Mucosa of rectum (tissue), 2 donors: Measurements from ENCODE around the gene SORBS2.

Experiments
- H3K27ac ChIP-seq, 2 donors: one replicate each; pipeline ENCODE4 v1.7.0; 2013; ENCODE audit warnings: inconsistent platforms in 2 of 2, low read depth in 2 of 2, low read length in 2 of 2
- H3K27me3 ChIP-seq, 2 donors: one replicate each; pipeline ENCODE4 v1.7.0; 2013; ENCODE audit warnings: low read length in 2 of 2; ENCODE audit not compliant: control insufficient read depth in 2 of 2, insufficient read depth in 2 of 2
- H3K36me3 ChIP-seq, 2 donors: one replicate each; pipeline ENCODE4 v1.7.0; 2013; ENCODE audit warnings: low read length in 2 of 2; ENCODE audit not compliant: control insufficient read depth in 2 of 2, insufficient read depth in 2 of 2
- H3K4me1 ChIP-seq, 2 donors: one replicate each; pipeline ENCODE4 v1.7.0; 2013; ENCODE audit warnings: low read length in 2 of 2, mild to moderate bottlenecking in 1 of 2; ENCODE audit not compliant: control insufficient read depth in 2 of 2, insufficient read depth in 2 of 2
- H3K4me3 ChIP-seq, 2 donors: one replicate each; pipeline ENCODE4 v1.7.0; 2013; ENCODE audit warnings: low read length in 2 of 2
- H3K9ac ChIP-seq, 2 donors: one replicate each; pipeline ENCODE4 v1.7.0; 2013; ENCODE audit warnings: low read length in 2 of 2, low read depth in 1 of 2, mild to moderate bottlenecking in 1 of 2
- H3K9me3 ChIP-seq, 2 donors: one replicate each; pipeline ENCODE4 v1.7.0; 2013; ENCODE audit warnings: low read length in 2 of 2; ENCODE audit not compliant: control insufficient read depth in 2 of 2
- donor health status: healthy.
- donor health status: Normal muscosa, but diverticular disease.

SORBS2 gene

DNA sequence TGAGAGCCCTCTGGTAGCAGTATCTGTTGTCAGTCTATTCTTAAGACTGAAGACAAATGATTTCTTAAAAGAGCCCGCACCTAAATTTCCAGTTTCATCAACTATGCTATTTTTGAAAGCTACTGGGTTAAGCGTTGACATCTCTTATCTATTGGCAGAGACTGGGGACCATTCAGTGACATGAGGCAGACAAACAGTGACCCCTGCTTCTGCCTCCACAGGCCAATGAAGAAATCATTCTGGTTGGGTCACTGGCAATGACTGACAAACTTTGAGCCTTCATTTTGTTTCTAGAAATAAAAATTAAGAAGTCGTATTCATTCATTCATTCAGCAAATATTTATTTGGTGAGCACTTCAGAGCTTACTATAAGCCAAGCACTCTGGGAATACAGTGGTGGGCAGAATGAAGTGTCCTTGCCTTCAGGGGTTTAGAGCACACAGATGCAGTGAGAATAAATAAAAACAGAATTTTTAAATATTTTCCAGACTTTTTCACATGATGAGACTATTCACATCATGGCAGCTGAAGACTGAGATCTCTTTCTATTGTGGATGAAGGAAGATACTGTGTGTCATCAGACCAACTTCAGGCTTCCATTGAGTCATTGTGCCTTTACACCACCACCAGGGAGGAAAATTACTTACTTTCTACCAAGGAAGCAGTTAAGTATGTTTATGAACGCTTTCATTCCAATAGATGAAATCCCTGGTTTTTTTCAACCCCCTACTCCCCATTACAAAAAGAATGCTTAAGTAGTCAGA, 36.0 kb downstream of the SORBS2 start:
- Histone ChIP-seq H3K9me3 (no peaks in the 10 kb centered on the region), H3K27ac (no peak overlapping the region), H3K4me3 (no peak overlapping the region), H3K36me3 (no peaks in the 10 kb centered on the region), H3K27me3 (no peaks in the 10 kb centered on the region), H3K9ac (no peak overlapping the region), H3K4me1 (peaks cover 0 to 2% of the 10 kb centered on the region in 2 donors)

DNA sequence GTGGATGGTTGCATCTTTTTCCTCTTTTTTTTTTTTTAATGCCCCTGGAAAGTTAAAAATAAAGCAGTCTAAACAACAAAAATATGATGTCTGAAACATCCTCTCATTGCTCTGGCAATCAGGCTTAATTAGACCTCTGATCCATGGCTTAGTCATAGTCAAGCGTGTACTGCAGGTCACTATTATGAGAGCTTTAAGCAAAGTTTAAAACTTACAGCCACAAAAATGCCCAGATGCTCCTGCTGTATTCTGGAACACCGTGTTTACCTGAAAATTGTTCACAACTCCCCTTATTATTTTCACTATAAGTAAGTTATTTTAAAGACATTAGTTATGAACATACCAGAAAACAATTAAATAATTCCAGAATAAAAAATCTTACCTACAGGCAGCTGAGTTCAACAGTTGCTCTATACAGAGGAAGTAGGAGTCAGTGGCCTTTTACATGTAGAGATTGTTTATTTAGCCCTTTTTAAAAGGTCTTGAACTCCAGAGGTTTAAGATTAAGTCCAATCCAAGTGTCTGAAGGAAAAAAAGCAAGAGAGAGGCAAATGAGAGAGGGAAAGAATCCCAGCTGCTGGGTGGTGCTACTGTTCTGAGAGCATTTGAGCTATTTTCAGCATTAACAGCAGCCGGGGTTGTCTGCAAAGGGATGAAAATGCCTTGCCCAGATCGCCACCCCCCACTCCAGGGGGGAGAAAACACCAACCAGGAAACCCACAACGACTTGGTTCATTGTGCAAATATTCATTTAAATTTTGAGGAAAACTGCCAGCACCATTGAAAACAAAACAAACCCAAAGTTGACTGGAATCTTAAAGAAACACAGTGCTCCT, 36.9 kb downstream of the SORBS2 start:
- Histone ChIP-seq H3K27ac (no peak overlapping the region), H3K36me3 (no peaks in the 10 kb centered on the region), H3K4me3 (peak overlapping the region; percentile 27 to 33), H3K27me3 (no peaks in the 10 kb centered on the region), H3K4me1 (peaks cover 0 to 2% of the 10 kb centered on the region in 2 donors), H3K9ac (no peak overlapping the region), H3K9me3 (no peaks in the 10 kb centered on the region)

DNA sequence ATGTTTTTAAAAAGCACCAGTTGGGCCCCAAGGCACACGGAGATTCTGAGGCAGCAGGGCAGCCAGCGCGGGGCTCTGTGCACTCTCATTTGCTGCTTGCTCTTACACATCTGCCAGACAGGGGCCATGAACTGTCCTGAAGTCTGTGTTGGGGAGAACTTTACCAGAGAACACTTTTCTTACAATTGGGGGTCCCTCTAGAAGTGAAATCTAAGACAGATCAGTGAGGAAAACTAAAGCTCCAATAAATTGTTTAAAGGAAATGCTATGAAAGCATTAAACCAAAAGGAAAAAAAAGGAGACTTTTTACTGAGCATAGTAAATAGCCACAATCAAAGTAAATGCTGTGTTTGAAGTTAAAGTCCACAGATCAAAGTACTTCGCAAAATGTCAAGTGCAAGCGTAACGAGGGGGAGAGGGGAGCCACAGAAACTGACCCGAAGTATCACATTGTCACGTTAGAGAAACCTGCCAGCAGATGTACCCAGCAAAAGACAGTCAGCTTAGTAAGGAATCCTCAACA, 37.8 kb downstream of the SORBS2 start:
- no peaks in the 10 kb centered on the region for H3K27me3 ChIP-seq
- H3K36me3 ChIP-seq, result no peaks in the 10 kb centered on the region
- no peaks in the 10 kb centered on the region for H3K9me3 ChIP-seq
- H3K4me3 ChIP-seq, result peak overlapping the region; percentile 40 to 56
- H3K27ac ChIP-seq, result peak overlapping the region; percentile 38 to 40
- H3K4me1 ChIP-seq, result peaks cover 0 to 2% of the 10 kb centered on the region in 2 donors
- peak overlapping the region; percentile 26 to 27 for H3K9ac ChIP-seq

DNA sequence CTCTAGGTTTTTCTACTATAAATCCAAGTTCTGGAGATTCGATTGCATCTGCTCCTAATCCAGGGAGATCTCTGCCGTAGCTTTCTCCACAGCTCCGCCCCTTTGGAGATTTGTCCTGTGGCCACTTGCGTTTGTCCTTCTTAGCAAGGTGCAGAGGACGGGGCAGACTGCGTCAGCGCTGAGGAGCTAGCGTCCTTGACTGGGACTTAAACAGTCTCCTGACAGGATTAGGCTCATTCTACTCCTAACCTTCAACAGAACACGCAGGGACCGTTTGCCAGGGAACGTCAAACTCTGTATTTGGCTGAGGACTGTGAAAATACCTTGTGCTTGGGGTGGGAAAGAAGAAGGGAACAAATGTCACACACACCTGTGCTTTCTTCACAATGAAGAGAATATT, 38.6 kb downstream of the SORBS2 start:
- Histone ChIP-seq H3K27me3 (no peaks in the 10 kb centered on the region), H3K4me1 (peaks cover 0 to 2% of the 10 kb centered on the region in 2 donors), H3K9ac (peak overlapping the region in 1 of 2 donors; percentile 8), H3K9me3 (no peaks in the 10 kb centered on the region), H3K36me3 (no peaks in the 10 kb centered on the region), H3K4me3 (peak overlapping the region in 1 of 2 donors; percentile 56), H3K27ac (no peak overlapping the region)

DNA sequence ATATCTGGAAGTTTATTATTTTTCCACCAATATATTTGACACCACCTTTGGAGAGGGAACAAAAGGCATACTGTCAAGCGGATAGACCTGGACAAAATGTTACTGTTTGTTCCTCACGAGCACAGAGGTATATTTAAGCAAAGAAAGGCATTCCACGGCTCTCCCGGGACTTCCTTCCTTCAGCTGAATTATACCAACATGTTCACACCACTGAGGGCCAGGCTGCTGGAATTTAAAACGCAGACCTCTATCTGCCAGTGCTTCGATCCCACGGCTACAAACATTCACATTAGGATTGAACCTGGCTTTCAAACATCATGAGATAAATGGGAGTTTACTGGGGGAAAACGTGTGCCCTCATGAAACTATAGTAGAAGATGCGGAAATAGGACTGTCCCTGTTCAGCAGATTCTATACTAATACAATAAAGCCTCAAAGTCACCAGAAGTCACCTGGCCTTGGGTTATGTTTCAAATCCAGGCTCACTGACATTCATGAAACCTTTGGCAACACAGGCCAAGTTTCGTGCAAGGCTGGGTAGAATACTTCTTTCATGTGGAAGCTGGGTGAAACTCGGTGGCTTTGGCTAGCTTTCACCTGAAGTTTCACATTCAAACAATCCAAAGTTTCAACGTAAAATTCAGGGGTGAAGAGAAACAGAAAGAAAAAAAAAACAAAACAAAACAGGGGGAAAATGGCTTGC, 39.5 kb downstream of the SORBS2 start:
- Histone ChIP-seq H3K9me3 (no peaks in the 10 kb centered on the region), H3K4me3 (no peak overlapping the region), H3K27ac (no peak overlapping the region), H3K36me3 (no peaks in the 10 kb centered on the region), H3K4me1 (peaks cover 0 to 2% of the 10 kb centered on the region in 2 donors), H3K27me3 (no peaks in the 10 kb centered on the region), H3K9ac (no peak overlapping the region)

DNA sequence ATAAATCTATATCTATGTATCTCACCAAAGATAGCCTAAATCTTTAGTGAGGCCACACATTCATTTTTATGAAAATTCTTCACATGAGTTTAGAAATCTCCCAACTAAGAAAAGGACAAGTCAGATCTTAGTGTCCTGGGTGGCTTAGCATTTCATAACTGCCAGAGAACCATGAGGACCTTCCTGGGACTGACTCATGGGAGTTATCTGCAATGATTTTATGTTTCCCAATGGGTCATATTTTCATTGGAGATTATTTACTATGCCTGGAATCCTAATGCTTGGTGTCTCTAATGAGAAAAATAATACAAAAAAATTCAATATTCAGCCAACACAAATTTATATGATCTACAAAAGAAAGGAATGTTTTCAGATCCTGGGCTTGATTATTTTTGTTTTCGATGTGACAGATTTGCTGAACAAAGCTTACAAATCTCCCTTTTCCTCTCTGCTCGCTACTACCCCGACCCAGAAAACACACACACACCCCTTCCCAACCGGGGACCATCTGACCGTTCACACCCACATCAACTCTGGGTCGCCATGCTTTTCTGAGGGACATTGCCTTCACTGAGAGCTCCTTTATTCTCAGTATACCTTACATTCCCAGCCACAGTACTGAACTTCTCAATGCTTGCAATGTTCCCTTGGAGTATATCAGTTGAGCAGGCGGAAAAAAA, 40.1 kb downstream of the SORBS2 start:
- Histone ChIP-seq H3K36me3 (no peaks in the 10 kb centered on the region), H3K9me3 (no peaks in the 10 kb centered on the region), H3K27ac (no peak overlapping the region), H3K9ac (no peak overlapping the region), H3K4me1 (peaks cover 0 to 2% of the 10 kb centered on the region in 2 donors), H3K4me3 (no peak overlapping the region), H3K27me3 (no peaks in the 10 kb centered on the region)

DNA sequence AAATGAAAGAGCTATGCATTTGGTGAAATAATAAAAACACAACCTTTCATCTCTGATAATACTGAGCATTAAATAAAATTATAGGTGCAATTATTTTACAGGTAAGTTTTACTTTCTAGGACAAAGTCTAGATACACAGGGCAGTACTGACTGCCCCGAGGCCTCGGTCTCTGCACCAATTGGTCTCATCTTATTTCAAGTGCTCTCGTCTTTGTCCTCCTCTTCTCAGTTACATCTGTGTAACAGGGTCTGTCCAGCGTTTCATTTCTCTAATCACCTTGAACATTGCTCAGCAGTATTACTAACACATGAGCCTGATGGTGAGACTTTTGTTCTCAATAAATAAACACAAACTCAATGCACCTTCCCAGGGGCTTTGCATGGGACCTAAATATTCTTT, 44.5 kb downstream of the SORBS2 start:
- Histone ChIP-seq H3K36me3 (no peaks in the 10 kb centered on the region), H3K27me3 (no peaks in the 10 kb centered on the region), H3K4me3 (no peak overlapping the region), H3K9ac (no peak overlapping the region), H3K9me3 (no peaks in the 10 kb centered on the region), H3K27ac (no peak overlapping the region), H3K4me1 (no peaks in the 10 kb centered on the region)

DNA sequence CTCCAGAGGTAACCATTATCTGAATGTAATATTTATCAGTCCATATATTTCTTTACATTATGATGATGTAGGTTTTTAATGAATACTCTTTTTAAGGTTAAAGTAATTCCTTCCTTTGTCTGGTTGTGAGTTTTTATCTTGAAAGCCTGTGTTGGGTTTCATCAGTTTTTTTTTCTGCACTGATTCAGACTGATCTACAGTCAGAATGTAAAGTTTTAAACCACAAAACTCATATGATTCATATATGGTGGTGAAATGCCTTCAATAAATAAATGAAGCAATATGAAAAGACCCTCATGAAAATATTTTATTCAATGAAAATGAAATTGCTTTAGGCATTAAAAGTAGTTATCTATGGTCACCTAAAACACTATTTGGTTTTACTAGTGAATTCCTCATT, 47.1 kb downstream of the SORBS2 start:
- no peaks in the 10 kb centered on the region for H3K9me3 ChIP-seq
- no peak overlapping the region for H3K4me3 ChIP-seq
- no peaks in the 10 kb centered on the region for H3K4me1 ChIP-seq
- H3K36me3 ChIP-seq, result no peaks in the 10 kb centered on the region
- H3K9ac ChIP-seq, result no peak overlapping the region
- no peaks in the 10 kb centered on the region for H3K27me3 ChIP-seq
- no peak overlapping the region for H3K27ac ChIP-seq

DNA sequence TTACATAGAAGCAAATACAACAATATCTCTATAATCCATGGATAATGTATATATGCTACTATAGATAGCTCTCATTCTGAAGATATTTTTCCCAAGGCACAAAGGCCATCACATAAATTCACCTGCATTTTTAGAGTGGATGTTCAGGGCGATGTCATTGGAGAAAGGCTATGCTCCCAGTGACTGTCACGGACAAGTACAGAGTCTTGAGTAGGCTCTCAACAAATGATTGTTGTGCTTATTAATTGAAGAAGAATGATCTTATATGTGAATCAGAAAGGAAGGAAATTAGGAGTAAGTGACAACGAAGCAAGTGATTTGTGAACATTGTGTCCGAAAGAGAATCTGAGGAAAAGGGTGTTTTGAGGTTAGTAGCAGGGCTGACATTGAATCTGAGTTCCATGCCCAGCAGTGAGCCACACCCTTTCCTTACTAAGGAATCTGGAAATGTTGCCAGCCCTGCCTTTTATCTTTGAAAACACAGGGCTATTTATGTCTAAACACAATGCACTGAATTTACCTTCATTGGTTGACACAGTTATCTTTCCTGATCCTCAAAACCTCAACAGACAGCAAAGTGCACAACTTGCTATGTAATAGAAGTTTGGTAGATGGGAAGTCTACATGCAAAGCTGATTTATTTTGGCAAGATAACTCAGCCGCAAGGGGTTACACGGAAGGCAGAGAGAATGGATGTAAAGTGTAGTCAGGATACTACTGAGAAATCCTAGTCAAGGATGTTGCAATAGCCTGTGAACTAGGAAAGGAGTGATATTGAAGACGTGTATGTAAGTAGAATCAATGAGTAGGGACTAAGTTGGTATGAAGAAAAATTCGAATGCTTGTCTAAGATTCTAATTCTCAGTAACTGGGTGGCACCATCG, 50.4 kb downstream of the SORBS2 start:
- H3K4me3 ChIP-seq, result no peak overlapping the region
- H3K9ac ChIP-seq, result no peak overlapping the region
- no peaks in the 10 kb centered on the region for H3K4me1 ChIP-seq
- no peaks in the 10 kb centered on the region for H3K9me3 ChIP-seq
- no peaks in the 10 kb centered on the region for H3K36me3 ChIP-seq
- H3K27me3 ChIP-seq, result no peaks in the 10 kb centered on the region
- no peak overlapping the region for H3K27ac ChIP-seq
